WERI-Rb-1 (cell line): ENCODE data around the gene ST3GAL4.

Experiments
- DNase-seq: peaks from one replicate; pipeline ENCODE4 v3.0.0-alpha.2; 2020
- H3K27ac ChIP-seq: fragments of 250-450 bp; sonication (Bioruptor Pico); 2 replicates; pipeline ENCODE4 v1.5.1; 2020; ENCODE audit warnings: mild to moderate bottlenecking, moderate library complexity
- H3K27me3 ChIP-seq: fragments of 250-450 bp; sonication (Bioruptor Pico); 2 replicates; pipeline ENCODE4 v1.5.1; 2021; ENCODE audit warnings: mild to moderate bottlenecking, low read depth, moderate library complexity; ENCODE audit not compliant: insufficient read depth, severe bottlenecking
- H3K36me3 ChIP-seq: fragments of 250-450 bp; sonication (Bioruptor Pico); 2 replicates; pipeline ENCODE4 v1.5.1; 2020; ENCODE audit warnings: mild to moderate bottlenecking, moderate library complexity
- H3K4me3 ChIP-seq: 2 replicates; pipeline ENCODE4 v1.5.1; 2011; ENCODE audit warnings: low read depth, mild to moderate bottlenecking, control low read depth, low read length
- H3K9me3 ChIP-seq: fragments of 250-450 bp; sonication (Bioruptor Pico); 2 replicates; pipeline ENCODE4 v1.5.1; 2021; ENCODE audit warnings: mild to moderate bottlenecking, moderate library complexity; ENCODE audit not compliant: severe bottlenecking
- CTCF ChIP-seq: IDR thresholded peaks from 2 replicates; pipeline ENCODE4 v1.5.1; 2011; ENCODE audit warnings: low read depth, mild to moderate bottlenecking, control low read depth, inconsistent platforms, low read length

The ST3GAL4 gene

GRCh38 chr11:126317756-126318573, 37.5 kb upstream of the ST3GAL4 start:
- no peak overlapping the region for H3K4me3 ChIP-seq
- no peaks in the 10 kb centered on the region for H3K27me3 ChIP-seq
- TF ChIP-seq CTCF: no peak
- no peak for DNase-seq
- peaks cover 4% of the 10 kb centered on the region for H3K36me3 ChIP-seq
- no peaks in the 10 kb centered on the region for H3K9me3 ChIP-seq
- peak overlapping the region; percentile 40 for H3K27ac ChIP-seq

- DNase-seq: peak; percentile 36
- H3K4me3 ChIP-seq: no peak overlapping the region
- H3K36me3 ChIP-seq: peaks cover 4% of the 10 kb centered on the region
- H3K9me3 ChIP-seq: no peaks in the 10 kb centered on the region
- TF ChIP-seq CTCF: no peak
- H3K27me3 ChIP-seq: no peaks in the 10 kb centered on the region
- peak overlapping the region; percentile 40 for H3K27ac ChIP-seq
Measured at GRCh38 chr11:126318574-126319373, 36.7 kb upstream of the ST3GAL4 start.

GRCh38 chr11:126319374-126319740, 36.1 kb upstream of the ST3GAL4 start:
- DNase-seq: no peak
- no peak for TF ChIP-seq CTCF
- Histone ChIP-seq H3K27ac (no peak overlapping the region), H3K27me3 (no peaks in the 10 kb centered on the region), H3K9me3 (no peaks in the 10 kb centered on the region), H3K4me3 (no peak overlapping the region), H3K36me3 (no peaks in the 10 kb centered on the region; the same call in 1 of the 2 replicates)

- H3K27me3 ChIP-seq: no peaks in the 10 kb centered on the region
- H3K27ac ChIP-seq: no peak overlapping the region
- H3K9me3 ChIP-seq: no peaks in the 10 kb centered on the region
- DNase-seq: no peak
- TF ChIP-seq CTCF: no peak
- no peak overlapping the region for H3K4me3 ChIP-seq
- H3K36me3 ChIP-seq: no peaks in the 10 kb centered on the region
Measured at GRCh38 chr11:126322996-126323395, 32.5 kb upstream of the ST3GAL4 start.

- TF ChIP-seq CTCF: no peak
- Histone ChIP-seq H3K27me3 (no peaks in the 10 kb centered on the region), H3K27ac (no peak overlapping the region), H3K4me3 (no peak overlapping the region), H3K9me3 (no peaks in the 10 kb centered on the region), H3K36me3 (peaks cover 2% of the 10 kb centered on the region; the same call in 1 of the 2 replicates)
- no peak for DNase-seq
Measured at GRCh38 chr11:126327281-126328000, 28.0 kb upstream of the ST3GAL4 start.
